ENCODE results near the gene MYH11. TPM values are rescaled to one million over a fixed set of nuclear protein-coding genes. Genes with fewer than 3 reads are reported as not detected.
"Not testable (repeated sequence)": the region's sequence is repeated elsewhere in the genome, so short reads cannot be mapped to it uniquely, and the experiment has no call there.

MYH11 gene
- total and polyA plus RNA-seq, 10 donors: 9.6 to 135 (median 110) TPM

- Histone ChIP-seq H3K4me3 (no peak overlapping the region), H3K36me3 (no peaks in the 10 kb centered on the region), H3K27ac (no peak overlapping the region), H3K9me3 (no peaks in the 10 kb centered on the region), H3K4me1 (no peaks in the 10 kb centered on the region), H3K27me3 (replicated peaks in 1 of 7) (peaks cover 0 to 7% (median 0%) of the 10 kb centered on the region in 7 donors)
- intact Hi-C loops (cut with DNase I; ENCODE audit: low total_unique reads): no loop called here
- DNase-seq: no peak
- 80 to 91% (median 89%) methylated on average over 12 of the region's 12 CpGs for WGBS, 5 donors
- TF ChIP-seq POLR2A (IDR thresholded peaks at IDR 0.05) (no peak), POLR2AphosphoS5 (IDR thresholded peaks at IDR 0.05) (no peak), CTCF (IDR thresholded peaks at IDR 0.05 in 8 of 11, conservative IDR thresholded peaks at IDR 0.05 in 3 of 11) (no peak)
Measured at GRCh38 chr16:15849209-15849981, 7.4 kb downstream of the MYH11 start.

GRCh38 chr16:15847611-15848175, 9.1 kb downstream of the MYH11 start:
- H3K27me3 ChIP-seq (replicated peaks in 1 of 7): no peaks in the 10 kb centered on the region
- TF ChIP-seq POLR2AphosphoS5 (IDR thresholded peaks at IDR 0.05) (no peak), CTCF (IDR thresholded peaks at IDR 0.05 in 8 of 11, conservative IDR thresholded peaks at IDR 0.05 in 3 of 11) (no peak), POLR2A (IDR thresholded peaks at IDR 0.05) (no peak)
- no peak for DNase-seq
- intact Hi-C loops (cut with DNase I; ENCODE audit: low total_unique reads): no loop called here
- H3K27ac ChIP-seq: peak overlapping the region in 1 of 8 donors; percentile 32
- H3K9me3 ChIP-seq: no peaks in the 10 kb centered on the region
- H3K4me3 ChIP-seq: no peak overlapping the region
- H3K36me3 ChIP-seq: no peaks in the 10 kb centered on the region
- WGBS, 5 donors: 64 to 80% (median 77%) methylated on average over 9 of the region's 9 CpGs
- no peaks in the 10 kb centered on the region for H3K4me1 ChIP-seq

- intact Hi-C loops (cut with DNase I; ENCODE audit: low total_unique reads): no loop called here
- H3K4me3 ChIP-seq: no peak overlapping the region
- no peaks in the 10 kb centered on the region for H3K27me3 ChIP-seq (replicated peaks in 1 of 7)
- 77 to 90% (median 87%) methylated on average over 4 of the region's 4 CpGs for WGBS, 5 donors
- no peak for DNase-seq
- H3K4me1 ChIP-seq: no peaks in the 10 kb centered on the region
- H3K36me3 ChIP-seq: no peaks in the 10 kb centered on the region
- H3K27ac ChIP-seq: no peak overlapping the region
- no peak for TF ChIP-seq POLR2AphosphoS5 (IDR thresholded peaks at IDR 0.05)
- no peak for TF ChIP-seq POLR2A (IDR thresholded peaks at IDR 0.05)
- no peak for TF ChIP-seq CTCF (IDR thresholded peaks at IDR 0.05 in 8 of 11, conservative IDR thresholded peaks at IDR 0.05 in 3 of 11)
- H3K9me3 ChIP-seq: no peaks in the 10 kb centered on the region
Measured at GRCh38 chr16:15846510-15846909, 10.3 kb downstream of the MYH11 start.

GRCh38 chr16:15843635-15844279, 13.1 kb downstream of the MYH11 start:
- Histone ChIP-seq H3K36me3 (no peaks in the 10 kb centered on the region), H3K27ac (no peak overlapping the region), H3K27me3 (replicated peaks in 1 of 7) (no peaks in the 10 kb centered on the region), H3K4me1 (no peaks in the 10 kb centered on the region), H3K9me3 (no peaks in the 10 kb centered on the region), H3K4me3 (no peak overlapping the region)
- WGBS, 5 donors: 81 to 96% (median 88%) methylated on average over 10 of the region's 10 CpGs
- TF ChIP-seq POLR2AphosphoS5 (IDR thresholded peaks at IDR 0.05) (no peak), POLR2A (IDR thresholded peaks at IDR 0.05) (no peak), CTCF (IDR thresholded peaks at IDR 0.05 in 8 of 11, conservative IDR thresholded peaks at IDR 0.05 in 3 of 11) (no peak)
- intact Hi-C loops (cut with DNase I; ENCODE audit: low total_unique reads): no loop called here
- peak; percentile 2 for DNase-seq

- H3K9me3 ChIP-seq; H3K4me3 ChIP-seq; intact Hi-C loops (cut with DNase I; ENCODE audit: low total_unique reads); H3K27me3 ChIP-seq (replicated peaks in 1 of 7); H3K27ac ChIP-seq: not testable (repeated sequence)
- H3K36me3 ChIP-seq: peaks cover 0 to 14% (median 0%) of the 10 kb centered on the region in 6 donors
- H3K4me1 ChIP-seq: peaks cover 0 to 21% (median 5%) of the 10 kb centered on the region in 6 donors
- WGBS, 5 donors: 91 to 99% (median 95%) methylated on average over 8 of the region's 8 CpGs
- peak; percentile 27 for DNase-seq
Measured at GRCh38 chr16:15839204-15839603, 17.6 kb downstream of the MYH11 start.

Data from spleen (tissue), 11 donors.